Peyer's patch (tissue), 4 donors: ENCODE measurements around the gene DOC2A.

Experiments used
- POLR2A ChIP-seq, 2 donors: fragments of 450-650 bp; IDR thresholded peaks; one replicate each; pipeline ENCODE4 v1.5.1; 2017; ENCODE audit warnings: antibody characterized with exemption in 2 of 2, mild to moderate bottlenecking in 2 of 2, moderate library complexity in 2 of 2
- TF ChIP-seq, protein P1 (sequence below), 6 experiments: fragments of 450-650 bp in 4 of 6; fragments of 200-600 bp in 2 of 6; sonication (generic) in 1 of 6; IDR thresholded peaks; one replicate each; pipeline ENCODE4 v1.5.1; 2017 to 2019; ENCODE audit warnings: antibody characterized with exemption in 6 of 6, mild to moderate bottlenecking in 3 of 6, moderate library complexity in 1 of 6

DNA sequence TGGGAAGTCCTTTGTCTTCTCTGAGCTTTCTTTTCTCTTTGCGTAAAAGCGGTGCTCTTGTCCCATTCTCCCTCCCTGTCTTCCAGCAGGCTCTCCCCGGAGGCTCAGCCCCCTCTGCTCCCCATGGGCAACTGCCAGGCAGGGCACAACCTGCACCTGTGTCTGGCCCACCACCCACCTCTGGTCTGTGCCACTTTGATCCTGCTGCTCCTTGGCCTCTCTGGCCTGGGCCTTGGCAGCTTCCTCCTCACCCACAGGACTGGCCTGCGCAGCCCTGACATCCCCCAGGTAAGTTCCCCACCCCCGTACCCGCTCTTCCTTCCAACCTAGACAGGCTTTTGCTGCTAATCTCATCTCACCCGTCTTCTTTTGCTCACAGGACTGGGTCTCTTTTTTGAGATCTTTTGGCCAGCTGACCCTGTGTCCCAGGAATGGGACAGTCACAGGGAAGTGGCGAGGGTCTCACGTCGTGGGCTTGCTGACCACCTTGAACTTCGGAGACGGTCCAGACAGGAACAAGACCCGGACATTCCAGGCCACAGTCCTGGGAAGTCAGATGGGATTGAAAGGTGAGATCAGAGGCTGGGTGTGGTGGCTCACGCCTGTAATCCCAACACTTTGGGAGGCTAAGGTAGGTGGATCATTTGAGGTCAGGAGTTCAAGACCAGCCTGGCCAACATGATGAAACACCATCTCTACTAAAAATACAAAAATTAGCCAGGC is 47.6 kb downstream of the DOC2A start:
- TF ChIP-seq, protein P1, sequence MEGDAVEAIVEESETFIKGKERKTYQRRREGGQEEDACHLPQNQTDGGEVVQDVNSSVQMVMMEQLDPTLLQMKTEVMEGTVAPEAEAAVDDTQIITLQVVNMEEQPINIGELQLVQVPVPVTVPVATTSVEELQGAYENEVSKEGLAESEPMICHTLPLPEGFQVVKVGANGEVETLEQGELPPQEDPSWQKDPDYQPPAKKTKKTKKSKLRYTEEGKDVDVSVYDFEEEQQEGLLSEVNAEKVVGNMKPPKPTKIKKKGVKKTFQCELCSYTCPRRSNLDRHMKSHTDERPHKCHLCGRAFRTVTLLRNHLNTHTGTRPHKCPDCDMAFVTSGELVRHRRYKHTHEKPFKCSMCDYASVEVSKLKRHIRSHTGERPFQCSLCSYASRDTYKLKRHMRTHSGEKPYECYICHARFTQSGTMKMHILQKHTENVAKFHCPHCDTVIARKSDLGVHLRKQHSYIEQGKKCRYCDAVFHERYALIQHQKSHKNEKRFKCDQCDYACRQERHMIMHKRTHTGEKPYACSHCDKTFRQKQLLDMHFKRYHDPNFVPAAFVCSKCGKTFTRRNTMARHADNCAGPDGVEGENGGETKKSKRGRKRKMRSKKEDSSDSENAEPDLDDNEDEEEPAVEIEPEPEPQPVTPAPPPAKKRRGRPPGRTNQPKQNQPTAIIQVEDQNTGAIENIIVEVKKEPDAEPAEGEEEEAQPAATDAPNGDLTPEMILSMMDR (IDR thresholded peaks at IDR 0.05): no peak
- no peak for TF ChIP-seq POLR2A (IDR thresholded peaks at IDR 0.05)
